Trophoblast cell (in vitro differentiated cells and primary cell): ENCODE measurements around the gene PRKCH.

Experiments
- DNase-seq, 2 donors: peaks; one replicate each; pipeline ENCODE4 v3.0.0-alpha.2; 2016
- H2AFZ ChIP-seq: 2 replicates; pipeline ENCODE4 v1.6.1; 2013; ENCODE audit warnings: low read length, moderate library complexity, mild to moderate bottlenecking; ENCODE audit not compliant: insufficient read depth, poor library complexity
- H2AK5ac ChIP-seq: 2 replicates; pipeline ENCODE4 v1.6.1; 2013; ENCODE audit warnings: mild to moderate bottlenecking, low read length
- H2BK120ac ChIP-seq: 2 replicates; pipeline ENCODE4 v1.6.1; 2013; ENCODE audit warnings: low read length, mild to moderate bottlenecking, moderate library complexity; ENCODE audit not compliant: insufficient read depth, poor library complexity
- H2BK12ac ChIP-seq: 2 replicates; pipeline ENCODE4 v1.6.1; 2013; ENCODE audit warnings: mild to moderate bottlenecking, low read length, moderate library complexity
- H2BK5ac ChIP-seq: 2 replicates; pipeline ENCODE4 v1.6.1; 2013; ENCODE audit warnings: low read length, low read depth, moderate library complexity, mild to moderate bottlenecking; ENCODE audit not compliant: poor library complexity
- H3K14ac ChIP-seq: 2 replicates; pipeline ENCODE4 v1.6.1; 2013; ENCODE audit warnings: mild to moderate bottlenecking, low read length
- H3K18ac ChIP-seq: 2 replicates; pipeline ENCODE4 v1.6.1; 2013; ENCODE audit warnings: mild to moderate bottlenecking, low read length
- H3K23ac ChIP-seq: 2 replicates; pipeline ENCODE4 v1.6.1; 2013; ENCODE audit warnings: low read length
- H3K27ac ChIP-seq: 2 replicates; pipeline ENCODE4 v1.5.1; 2013; ENCODE audit warnings: low read depth, mild to moderate bottlenecking, inconsistent platforms, low read length, moderate library complexity
- H3K27me3 ChIP-seq: 2 replicates; pipeline ENCODE4 v1.6.1; 2013; ENCODE audit warnings: inconsistent platforms, mild to moderate bottlenecking, low read length, moderate library complexity; ENCODE audit not compliant: insufficient read depth
- H3K36me3 ChIP-seq, 2 experiments: 1 replicate in 1 of 2; 2 replicates in 1 of 2; pipeline ENCODE4 v1.6.1; 2013; ENCODE audit warnings: low read length in 2 of 2, mild to moderate bottlenecking in 2 of 2, moderate library complexity in 1 of 2; ENCODE audit not compliant: insufficient read depth in 2 of 2, control insufficient read depth in 1 of 2
- H3K4ac ChIP-seq: 2 replicates; pipeline ENCODE4 v1.6.1; 2013; ENCODE audit warnings: low read depth, mild to moderate bottlenecking, low read length, moderate library complexity
- H3K4me1 ChIP-seq, 2 experiments: 1 replicate in 1 of 2; 2 replicates in 1 of 2; pipeline ENCODE4 v1.6.1; 2013; ENCODE audit warnings: low read length in 2 of 2, mild to moderate bottlenecking in 2 of 2, moderate library complexity in 1 of 2; ENCODE audit not compliant: insufficient read depth in 2 of 2, control insufficient read depth in 1 of 2
- H3K4me2 ChIP-seq: 2 replicates; pipeline ENCODE4 v1.6.1; 2013; ENCODE audit warnings: inconsistent platforms, mild to moderate bottlenecking, low read length, moderate library complexity
- H3K4me3 ChIP-seq: 2 replicates; pipeline ENCODE4 v1.5.1; 2013; ENCODE audit warnings: mild to moderate bottlenecking, low read depth, low read length, inconsistent platforms
- H3K79me1 ChIP-seq: one replicate; pipeline ENCODE4 v1.6.1; 2013; ENCODE audit warnings: low read length
- H3K79me2 ChIP-seq: 2 replicates; pipeline ENCODE4 v1.6.1; 2013; ENCODE audit warnings: low read length, mild to moderate bottlenecking; ENCODE audit not compliant: control insufficient read depth, insufficient read depth, poor library complexity
- H3K9ac ChIP-seq: 2 replicates; pipeline ENCODE4 v1.6.1; 2013; ENCODE audit warnings: mild to moderate bottlenecking, low read length
- H3K9me3 ChIP-seq: 2 replicates; pipeline ENCODE4 v1.6.1; 2013; ENCODE audit warnings: low read depth, mild to moderate bottlenecking, control low read depth, inconsistent platforms, low read length; ENCODE audit not compliant: insufficient read depth
- H4K12ac ChIP-seq: 2 replicates; pipeline ENCODE4 v1.6.1; 2013; ENCODE audit warnings: low read depth, mild to moderate bottlenecking, low read length, moderate library complexity
- H4K8ac ChIP-seq: 2 replicates; pipeline ENCODE4 v1.6.1; 2013; ENCODE audit warnings: low read depth, mild to moderate bottlenecking, low read length, moderate library complexity
- H4K91ac ChIP-seq: one replicate; pipeline ENCODE4 v1.6.1; 2013; ENCODE audit warnings: low read depth, mild to moderate bottlenecking, low read length, moderate library complexity
- whole genome bisulfite sequencing: extraction: QIAGEN DNeasy Blood & Tissue Kit; methylation state at CpG from one replicate; pipeline ENCODE4 v1.1.7; 2013; ENCODE audit warnings: missing lambda C conversion rate; ENCODE audit not compliant: insufficient read length, insufficient coverage; ENCODE audit errors: extremely low coverage; 5-methylcytosine and 5-hydroxymethylcytosine counted together

The PRKCH gene

GRCh38 chr14:61381553-61381952 lies 60.2 kb downstream of the PRKCH start:
- Histone ChIP-seq H2AFZ (peak overlapping the region; percentile 2), H3K4me2 (no peak overlapping the region), H4K91ac (peak overlapping the region; percentile 50), H3K14ac (peak overlapping the region; percentile 47), H3K79me1 (peaks cover 28% of the 10 kb centered on the region), H3K4me1 (peaks cover 31 to 37% of the 10 kb centered on the region in 2 experiments), H2BK120ac (peak overlapping the region; percentile 33), H4K12ac (no peak overlapping the region), H3K79me2 (peaks cover 15% of the 10 kb centered on the region), H3K27me3 (no peaks in the 10 kb centered on the region), H4K8ac (peak overlapping the region; percentile 47), H3K18ac (peak overlapping the region; percentile 27), H2BK12ac (peak overlapping the region; percentile 90), H3K9me3 (no peaks in the 10 kb centered on the region), H3K4me3 (no peak overlapping the region), H3K36me3 (peaks cover 0 to 2% of the 10 kb centered on the region in 2 experiments), H2AK5ac (peak overlapping the region; percentile 51), H2BK5ac (peak overlapping the region; percentile 15), H3K23ac (no peak overlapping the region), H3K9ac (no peak overlapping the region), H3K27ac (no peak overlapping the region), H3K4ac (peak overlapping the region; percentile 43)
- WGBS = no CpG with 5 or more reads among the region's 9 CpGs
- peak in 1 of 2 donors; percentile 22 for DNase-seq

DNA sequence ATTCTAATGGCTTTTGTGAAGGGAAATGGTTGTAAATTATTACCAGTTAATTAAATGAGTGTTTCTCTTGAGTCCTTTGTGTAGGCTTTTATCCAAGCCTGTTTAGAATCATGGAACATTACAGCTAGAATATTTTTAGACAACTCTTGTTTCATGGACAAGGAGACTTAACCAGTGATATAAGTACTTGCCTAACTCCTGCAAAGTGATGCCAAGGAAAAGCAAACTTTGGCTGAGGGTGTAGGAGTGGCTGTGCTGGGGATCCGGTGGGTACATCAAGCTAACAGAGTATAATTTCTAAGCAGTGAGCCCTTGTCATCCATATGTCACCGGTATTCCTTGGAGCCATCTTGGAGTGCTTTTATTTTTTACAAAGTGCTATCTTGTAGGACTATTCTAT lies 61.5 kb downstream of the PRKCH start:
- Histone ChIP-seq H2BK12ac (no peak overlapping the region), H2AK5ac (no peak overlapping the region), H4K91ac (peak overlapping the region; percentile 41), H3K4ac (no peak overlapping the region), H4K8ac (no peak overlapping the region), H3K4me3 (no peak overlapping the region), H2AFZ (no peak overlapping the region), H3K9ac (no peak overlapping the region), H3K79me2 (peaks cover 15% of the 10 kb centered on the region), H3K4me1 (peaks cover 37 to 44% of the 10 kb centered on the region in 2 experiments), H3K14ac (no peak overlapping the region), H3K23ac (no peak overlapping the region), H4K12ac (no peak overlapping the region), H3K27me3 (no peaks in the 10 kb centered on the region), H3K4me2 (no peak overlapping the region), H3K27ac (peak overlapping the region; percentile 8), H3K9me3 (no peaks in the 10 kb centered on the region), H2BK120ac (peak overlapping the region; percentile 54), H3K79me1 (peaks cover 31% of the 10 kb centered on the region), H3K36me3 (peaks cover 0 to 2% of the 10 kb centered on the region in 2 experiments), H2BK5ac (no peak overlapping the region), H3K18ac (no peak overlapping the region)
- DNase-seq = no peak
- WGBS = no CpG with 5 or more reads among the region's 2 CpGs

DNA sequence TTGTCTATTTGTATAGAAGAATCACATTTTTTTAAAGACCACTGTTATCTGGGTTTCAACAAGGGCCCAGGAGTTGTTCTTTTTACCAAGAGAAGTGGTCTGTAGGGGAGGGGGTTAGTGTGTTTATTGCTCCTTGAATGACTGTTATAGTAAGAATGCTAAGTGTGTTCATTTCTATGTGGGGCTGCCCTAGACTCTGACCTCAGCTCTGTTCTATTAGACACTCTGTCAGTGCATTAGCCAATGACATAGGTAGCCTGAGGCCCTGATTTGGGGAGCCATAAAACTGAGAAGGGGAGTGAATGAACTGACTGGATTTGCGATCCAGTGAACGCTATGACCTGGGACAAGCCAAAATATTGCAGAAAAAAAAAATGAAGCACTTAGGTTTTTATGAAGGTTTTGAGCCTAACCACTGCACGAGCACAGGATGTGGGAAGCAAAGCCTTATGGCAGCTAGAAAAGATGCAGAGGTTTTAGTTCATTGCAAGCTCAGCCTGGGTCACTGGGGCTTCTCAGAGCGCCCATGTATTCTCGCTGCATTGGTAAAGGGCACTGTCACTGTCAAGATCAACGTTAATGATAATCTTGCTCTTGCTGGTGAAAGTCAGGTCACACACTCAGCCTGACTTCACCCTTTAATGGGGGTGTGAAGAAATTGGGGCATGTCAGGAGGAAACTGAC lies 63.8 kb downstream of the PRKCH start:
- H2BK120ac ChIP-seq = peak overlapping the region; percentile 75
- DNase-seq = peak in 1 of 2 donors; percentile 29
- no peak overlapping the region for H2AFZ ChIP-seq
- no peaks in the 10 kb centered on the region for H3K27me3 ChIP-seq
- peaks cover 42 to 52% of the 10 kb centered on the region in 2 experiments for H3K4me1 ChIP-seq
- H4K12ac ChIP-seq = no peak overlapping the region
- peak overlapping the region; percentile 67 for H2BK5ac ChIP-seq
- peak overlapping the region; percentile 78 for H4K91ac ChIP-seq
- peaks cover 19% of the 10 kb centered on the region for H3K79me2 ChIP-seq
- H2AK5ac ChIP-seq = peak overlapping the region; percentile 74
- H4K8ac ChIP-seq = peak overlapping the region; percentile 62
- no peak overlapping the region for H3K23ac ChIP-seq
- peak overlapping the region; percentile 55 for H3K14ac ChIP-seq
- WGBS = no CpG with 5 or more reads among the region's 6 CpGs
- peak overlapping the region; percentile 84 for H2BK12ac ChIP-seq
- H3K4me2 ChIP-seq = no peak overlapping the region
- H3K36me3 ChIP-seq = no peaks in the 10 kb centered on the region
- peaks cover 36% of the 10 kb centered on the region for H3K79me1 ChIP-seq
- H3K18ac ChIP-seq = peak overlapping the region; percentile 78
- peak overlapping the region; percentile 93 for H3K27ac ChIP-seq
- no peaks in the 10 kb centered on the region for H3K9me3 ChIP-seq
- peak overlapping the region; percentile 48 for H3K4ac ChIP-seq
- H3K4me3 ChIP-seq = no peak overlapping the region
- H3K9ac ChIP-seq = no peak overlapping the region

DNA sequence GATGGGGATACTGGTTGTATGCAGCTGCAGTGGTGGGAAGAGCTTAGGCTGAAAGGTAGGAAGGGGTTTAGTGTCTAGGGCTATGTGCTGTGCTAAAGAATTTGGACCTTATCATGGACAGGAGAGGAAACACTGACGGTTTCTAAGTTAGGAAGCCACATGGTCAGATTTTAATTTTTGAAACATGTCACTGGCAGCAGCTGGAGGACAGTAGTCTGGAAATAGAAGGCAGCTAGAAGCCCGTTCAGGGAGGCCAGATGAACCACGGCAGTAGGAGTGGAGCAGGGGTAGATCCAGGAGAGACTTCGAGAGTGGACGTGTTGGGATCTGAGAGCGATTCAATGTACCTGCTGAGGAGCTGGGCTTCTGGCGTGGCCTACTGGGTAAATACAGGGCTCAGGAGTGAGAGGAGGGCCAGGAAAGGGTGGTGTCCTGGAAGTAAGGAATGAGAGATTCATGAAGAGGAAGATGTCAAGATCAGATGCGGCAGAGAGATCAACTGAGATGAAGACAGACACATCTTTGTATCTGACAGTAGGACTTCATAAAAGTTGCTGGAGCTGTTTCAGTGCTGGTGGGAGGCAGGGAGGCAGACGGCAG lies 64.9 kb downstream of the PRKCH start:
- Histone ChIP-seq H3K23ac (no peak overlapping the region), H3K4me2 (no peak overlapping the region), H2BK5ac (peak overlapping the region; percentile 68), H2BK120ac (peak overlapping the region; percentile 95), H2BK12ac (peak overlapping the region; percentile 93), H4K91ac (peak overlapping the region; percentile 93), H3K18ac (peak overlapping the region; percentile 91), H2AFZ (no peak overlapping the region), H4K12ac (peak overlapping the region; percentile 49), H3K36me3 (no peaks in the 10 kb centered on the region), H3K4me1 (peaks cover 42 to 52% of the 10 kb centered on the region in 2 experiments), H2AK5ac (peak overlapping the region; percentile 86), H3K79me2 (peaks cover 18% of the 10 kb centered on the region), H3K27me3 (no peaks in the 10 kb centered on the region), H3K9me3 (no peaks in the 10 kb centered on the region), H3K4ac (peak overlapping the region; percentile 71), H3K79me1 (peaks cover 33% of the 10 kb centered on the region), H3K14ac (peak overlapping the region; percentile 88), H3K27ac (peak overlapping the region; percentile 81), H3K4me3 (no peak overlapping the region), H4K8ac (peak overlapping the region; percentile 59), H3K9ac (no peak overlapping the region)
- WGBS = no CpG with 5 or more reads among the region's 9 CpGs
- DNase-seq = no peak
